ENCODE results near the gene PALM2AKAP2.

Gene PALM2AKAP2

GRCh38 chr9:109771087-109771486, 8.9 kb upstream of the PALM2AKAP2 start:
- TF ChIP-seq, protein P1, sequence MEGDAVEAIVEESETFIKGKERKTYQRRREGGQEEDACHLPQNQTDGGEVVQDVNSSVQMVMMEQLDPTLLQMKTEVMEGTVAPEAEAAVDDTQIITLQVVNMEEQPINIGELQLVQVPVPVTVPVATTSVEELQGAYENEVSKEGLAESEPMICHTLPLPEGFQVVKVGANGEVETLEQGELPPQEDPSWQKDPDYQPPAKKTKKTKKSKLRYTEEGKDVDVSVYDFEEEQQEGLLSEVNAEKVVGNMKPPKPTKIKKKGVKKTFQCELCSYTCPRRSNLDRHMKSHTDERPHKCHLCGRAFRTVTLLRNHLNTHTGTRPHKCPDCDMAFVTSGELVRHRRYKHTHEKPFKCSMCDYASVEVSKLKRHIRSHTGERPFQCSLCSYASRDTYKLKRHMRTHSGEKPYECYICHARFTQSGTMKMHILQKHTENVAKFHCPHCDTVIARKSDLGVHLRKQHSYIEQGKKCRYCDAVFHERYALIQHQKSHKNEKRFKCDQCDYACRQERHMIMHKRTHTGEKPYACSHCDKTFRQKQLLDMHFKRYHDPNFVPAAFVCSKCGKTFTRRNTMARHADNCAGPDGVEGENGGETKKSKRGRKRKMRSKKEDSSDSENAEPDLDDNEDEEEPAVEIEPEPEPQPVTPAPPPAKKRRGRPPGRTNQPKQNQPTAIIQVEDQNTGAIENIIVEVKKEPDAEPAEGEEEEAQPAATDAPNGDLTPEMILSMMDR (IDR thresholded peaks at IDR 0.05; ENCODE audit: low read depth, low read length), result no peak
- no peak overlapping the region for H3K4me3 ChIP-seq (ENCODE audit: low read depth, low read length)

DNA sequence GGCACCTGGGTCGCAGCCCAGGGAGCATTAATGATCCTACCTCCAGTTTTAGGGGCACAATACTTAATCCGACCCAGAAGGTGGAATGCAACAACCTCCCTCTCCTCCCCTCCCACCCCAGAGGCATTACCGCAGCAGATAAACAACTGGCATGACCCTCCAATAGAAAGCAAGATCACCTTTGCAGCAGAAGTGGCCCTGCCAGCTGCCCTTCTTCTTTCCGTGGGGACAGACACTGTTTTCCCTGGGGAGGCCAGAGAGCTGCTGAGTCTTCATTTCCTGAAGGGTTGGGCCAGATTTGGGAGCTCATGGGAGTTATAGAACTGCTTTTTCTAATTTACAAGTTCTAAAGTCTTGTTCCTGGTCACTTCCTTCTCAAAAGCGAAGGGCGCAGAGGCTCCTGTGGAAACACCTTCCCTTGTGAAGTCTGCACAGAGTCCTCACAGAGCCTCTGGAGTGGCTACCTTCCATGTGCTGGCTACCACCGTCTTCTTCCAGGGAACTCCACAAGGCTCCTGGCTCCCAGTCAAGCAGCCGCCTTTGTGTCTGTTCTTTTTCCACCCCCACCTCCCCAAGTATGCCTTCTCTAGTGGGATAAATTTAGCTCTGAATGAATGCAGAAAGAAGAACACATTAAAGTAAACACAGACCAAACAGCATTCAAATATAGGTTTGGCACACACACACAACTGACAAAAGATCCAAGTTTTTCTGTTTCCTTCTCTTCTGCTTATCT, 8.0 kb upstream of the PALM2AKAP2 start:
- TF ChIP-seq, protein P1 (IDR thresholded peaks at IDR 0.05; ENCODE audit: low read depth, low read length), result no peak
- no peak overlapping the region for H3K4me3 ChIP-seq (ENCODE audit: low read depth, low read length)

DNA sequence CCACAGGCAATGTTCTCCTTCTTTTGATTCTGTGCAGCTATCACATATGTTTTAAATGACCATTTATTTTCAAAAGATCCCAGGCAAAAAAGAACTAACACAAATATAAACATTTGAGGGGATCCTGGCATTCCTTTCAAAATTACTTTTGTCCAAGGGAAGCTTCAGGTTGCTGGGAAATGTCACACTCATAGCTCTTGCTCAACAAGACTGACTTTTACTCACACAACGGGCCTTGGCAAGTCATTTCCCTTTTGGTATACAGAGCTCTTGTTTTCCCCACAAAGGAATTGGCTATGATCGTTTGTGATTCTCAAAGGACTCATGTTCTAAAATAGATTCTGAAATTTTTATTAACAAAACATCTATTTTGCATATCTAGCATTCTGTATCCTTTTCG, 4.5 kb upstream of the PALM2AKAP2 start:
- H3K4me3 ChIP-seq (ENCODE audit: low read depth, low read length), result no peak overlapping the region

GRCh38 chr9:109776391-109776790, 3.6 kb upstream of the PALM2AKAP2 start:
- H3K4me3 ChIP-seq (ENCODE audit: low read depth, low read length), result no peak overlapping the region
- TF ChIP-seq, protein P1 (IDR thresholded peaks at IDR 0.05; ENCODE audit: low read depth, low read length), result no peak

More for the DNA sequence above, 4.5 kb upstream of the PALM2AKAP2 start:
- TF ChIP-seq, protein P1 (IDR thresholded peaks at IDR 0.05; ENCODE audit: low read depth, low read length), result no peak

DNA sequence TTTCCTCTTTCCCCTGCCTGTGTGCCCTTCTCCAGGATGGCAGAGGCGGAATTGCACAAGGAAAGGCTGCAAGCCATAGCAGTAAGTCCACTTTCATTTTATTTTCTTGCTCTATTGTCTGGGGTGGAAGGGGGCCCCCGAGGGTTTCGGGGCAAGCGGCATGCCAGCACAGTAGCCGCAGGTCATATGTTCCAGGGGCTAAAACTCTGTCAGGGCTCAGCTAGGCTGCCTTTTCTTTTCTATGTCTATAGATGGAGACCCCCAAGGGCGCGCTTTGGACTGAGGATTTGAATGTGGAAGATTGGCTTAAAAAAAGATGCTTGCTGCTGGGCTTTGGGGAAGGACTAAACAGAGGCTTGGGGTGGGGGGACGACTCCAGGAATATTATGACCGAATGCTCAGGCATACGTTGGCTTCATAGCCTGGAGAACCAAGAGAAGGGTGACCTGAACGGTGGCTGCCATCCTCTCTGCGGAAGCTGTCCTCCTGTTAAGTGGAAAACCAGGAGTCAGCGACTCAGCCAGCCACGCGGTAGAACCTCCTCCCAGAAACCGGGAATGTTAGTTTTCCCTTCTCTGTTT, 545 bp downstream of the PALM2AKAP2 start:
- H3K4me3 ChIP-seq (ENCODE audit: low read depth, low read length), result peak overlapping the region; percentile 78
- TF ChIP-seq, protein P1 (IDR thresholded peaks at IDR 0.05; ENCODE audit: low read depth, low read length), result no peak

GRCh38 chr9:109781086-109781485, 1.1 kb downstream of the PALM2AKAP2 start:
- TF ChIP-seq, protein P1 (IDR thresholded peaks at IDR 0.05; ENCODE audit: low read depth, low read length), result no peak
- peak overlapping the region; percentile 78 for H3K4me3 ChIP-seq (ENCODE audit: low read depth, low read length)

- TF ChIP-seq, protein P1 (IDR thresholded peaks at IDR 0.05; ENCODE audit: low read depth, low read length), result no peak
- peak overlapping the region; percentile 78 for H3K4me3 ChIP-seq (ENCODE audit: low read depth, low read length)
These were observed 1.7 kb downstream of the PALM2AKAP2 start for GRCh38 chr9:109781541-109782197.

Measured in WI38 (cell line).